HFF-Myc (cell line): ENCODE results near the gene IGSF9.

Experiments used
- DNase-seq: peaks from one replicate; pipeline ENCODE4 v3.0.0-alpha.2; 2011; ENCODE audit warnings: low read depth; ENCODE audit errors: extremely low read depth
- H3K4me3 ChIP-seq: replicated peaks from 2 replicates; pipeline ENCODE4 v1.5.1; 2011; ENCODE audit warnings: low read depth, mild to moderate bottlenecking, control low read depth, low read length
- CTCF ChIP-seq: IDR thresholded peaks from 2 replicates; pipeline ENCODE4 v1.5.1; 2012; ENCODE audit warnings: mild to moderate bottlenecking, low read depth, low read length, control low read depth; ENCODE audit errors: missing control alignments

Gene IGSF9

GRCh38 chr1:159982280-159982679 is 36.9 kb upstream of the IGSF9 start:
- no peak overlapping the region for H3K4me3 ChIP-seq
- no peak for TF ChIP-seq CTCF
- DNase-seq, result no peak

GRCh38 chr1:159981351-159982055 is 36.1 kb upstream of the IGSF9 start:
- no peak for DNase-seq
- H3K4me3 ChIP-seq, result no peak overlapping the region
- TF ChIP-seq CTCF, result no peak

GRCh38 chr1:159980786-159981185 is 35.4 kb upstream of the IGSF9 start:
- no peak for DNase-seq
- TF ChIP-seq CTCF, result no peak

GRCh38 chr1:159980076-159980475 is 34.7 kb upstream of the IGSF9 start:
- no peak for TF ChIP-seq CTCF
- no peak for DNase-seq
- H3K4me3 ChIP-seq, result no peak overlapping the region

More at GRCh38 chr1:159980786-159981185, 35.4 kb upstream of the IGSF9 start:
- H3K4me3 ChIP-seq, result no peak overlapping the region

- no peak for TF ChIP-seq CTCF
- no peak for DNase-seq
- no peak overlapping the region for H3K4me3 ChIP-seq
Measured at GRCh38 chr1:159979257-159979656, 33.8 kb upstream of the IGSF9 start.

- no peak overlapping the region for H3K4me3 ChIP-seq
- no peak for TF ChIP-seq CTCF
- DNase-seq, result no peak
Measured at GRCh38 chr1:159978107-159978398, 32.6 kb upstream of the IGSF9 start.

- H3K4me3 ChIP-seq, result no peak overlapping the region
- no peak for TF ChIP-seq CTCF
- DNase-seq, result no peak
Measured at GRCh38 chr1:159977364-159978106, 32.1 kb upstream of the IGSF9 start.
